Natural killer cell (primary cell): ENCODE measurements around the gene CLPX. TPM values are rescaled to one million over a fixed set of nuclear protein-coding genes. Genes with fewer than 3 reads are reported as not detected.

Experiments
- ATAC-seq, 3 donors: fragments of 150-1000 bp in 2 of 3; fragments of 200-7000 bp in 1 of 3; cut with Tn5 transposase; 1 replicate in 1 of 3; 2 replicates in 2 of 3; pipeline ENCODE4 v1.10.0; 2021; ENCODE audit warnings: mild to moderate bottlenecking in 2 of 3, moderate library complexity in 2 of 3
- DNase-seq, 2 donors: peaks; one replicate each; pipeline versions ENCODE4 v3.0.0 to v3.0.0-alpha.2; 2013 to 2021; ENCODE audit warnings: mixed read lengths in 1 of 2
- H3K27ac ChIP-seq: one replicate; pipeline ENCODE4 v1.5.1; 2013; ENCODE audit warnings: mild to moderate bottlenecking, low read length
- H3K27me3 ChIP-seq: one replicate; pipeline ENCODE4 v1.6.1; 2013; ENCODE audit warnings: low read length; ENCODE audit not compliant: control insufficient read depth, insufficient read depth
- H3K36me3 ChIP-seq: one replicate; pipeline ENCODE4 v1.6.1; 2013; ENCODE audit warnings: low read length; ENCODE audit not compliant: control insufficient read depth, insufficient read depth
- H3K4me1 ChIP-seq: one replicate; pipeline ENCODE4 v1.6.1; 2013; ENCODE audit warnings: low read length; ENCODE audit not compliant: control insufficient read depth, insufficient read depth
- H3K4me3 ChIP-seq: one replicate; pipeline ENCODE4 v1.5.1; 2013; ENCODE audit warnings: low read length
- H3K9me3 ChIP-seq: one replicate; pipeline ENCODE4 v1.6.1; 2013; ENCODE audit warnings: low read length; ENCODE audit not compliant: control insufficient read depth, insufficient read depth
- H3K27ac Mint-ChIP-seq, 2 donors: one replicate each; pipeline ENCODE4 v1.8.0; 2022; ENCODE audit warnings: mild to moderate bottlenecking in 2 of 2, mixed read lengths in 2 of 2, moderate library complexity in 1 of 2
- H3K27me3 Mint-ChIP-seq, 2 donors: one replicate each; pipeline ENCODE4 v1.8.0; 2022; ENCODE audit warnings: low read depth in 2 of 2, mixed read lengths in 2 of 2
- H3K36me3 Mint-ChIP-seq: one replicate; pipeline ENCODE4 v1.8.0; 2022; ENCODE audit warnings: mixed read lengths
- H3K4me1 Mint-ChIP-seq, 2 donors: one replicate each; pipeline ENCODE4 v1.8.0; 2022; ENCODE audit warnings: mixed read lengths in 2 of 2
- H3K4me3 Mint-ChIP-seq: one replicate; pipeline ENCODE4 v1.8.0; 2022; ENCODE audit warnings: mild to moderate bottlenecking, moderate library complexity, mixed read lengths
- H3K9me3 Mint-ChIP-seq, 2 donors: one replicate each; pipeline ENCODE4 v1.8.0; 2022; ENCODE audit warnings: mixed read lengths in 2 of 2
- WGBS: methylation state at CpG from one replicate; pipeline ENCODE4 v1.1.7; 2013; ENCODE audit warnings: missing lambda C conversion rate; ENCODE audit not compliant: insufficient coverage; 5-methylcytosine and 5-hydroxymethylcytosine counted together
- intact Hi-C: fragments of 100-400 bp; cut with micrococcal nuclease; formaldehyde crosslinking; loops from one replicate; pipeline ENCODE4 v1.14.2; 2022
- total RNA-seq, 4 donors: library from RNA; stranded (reverse); fragments of 120-200 nt in 1 of 4; gene quantifications; one replicate each; pipeline versions ENCODE4 v1.2.3 to v1.2.4, GENCODE V29; 2013 to 2022
- TF ChIP-seq, protein P1 (sequence below): fragments of 200-600 bp; IDR thresholded peaks from one replicate; pipeline ENCODE4 v1.8.0; 2022; ENCODE audit warnings: antibody characterized with exemption

The CLPX gene
- total RNA-seq, 3 donors from 2014 or later (not counting 1 experiment from before 2014, with no cell fraction given) = 35.4 to 39.9 (median 38.2) TPM

- intact Hi-C loops = no loop called here
- no peaks in the 10 kb centered on the region for H3K4me1 ChIP-seq
- TF ChIP-seq, protein P1, sequence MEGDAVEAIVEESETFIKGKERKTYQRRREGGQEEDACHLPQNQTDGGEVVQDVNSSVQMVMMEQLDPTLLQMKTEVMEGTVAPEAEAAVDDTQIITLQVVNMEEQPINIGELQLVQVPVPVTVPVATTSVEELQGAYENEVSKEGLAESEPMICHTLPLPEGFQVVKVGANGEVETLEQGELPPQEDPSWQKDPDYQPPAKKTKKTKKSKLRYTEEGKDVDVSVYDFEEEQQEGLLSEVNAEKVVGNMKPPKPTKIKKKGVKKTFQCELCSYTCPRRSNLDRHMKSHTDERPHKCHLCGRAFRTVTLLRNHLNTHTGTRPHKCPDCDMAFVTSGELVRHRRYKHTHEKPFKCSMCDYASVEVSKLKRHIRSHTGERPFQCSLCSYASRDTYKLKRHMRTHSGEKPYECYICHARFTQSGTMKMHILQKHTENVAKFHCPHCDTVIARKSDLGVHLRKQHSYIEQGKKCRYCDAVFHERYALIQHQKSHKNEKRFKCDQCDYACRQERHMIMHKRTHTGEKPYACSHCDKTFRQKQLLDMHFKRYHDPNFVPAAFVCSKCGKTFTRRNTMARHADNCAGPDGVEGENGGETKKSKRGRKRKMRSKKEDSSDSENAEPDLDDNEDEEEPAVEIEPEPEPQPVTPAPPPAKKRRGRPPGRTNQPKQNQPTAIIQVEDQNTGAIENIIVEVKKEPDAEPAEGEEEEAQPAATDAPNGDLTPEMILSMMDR = no peak
- no peak overlapping the region for H3K27ac ChIP-seq
- H3K27me3 Mint-ChIP-seq = no peaks in the 10 kb centered on the region
- ATAC-seq = no peak
- WGBS = 90% methylated on average over 4 of the region's 4 CpGs
- H3K36me3 Mint-ChIP-seq = no peaks in the 10 kb centered on the region
- H3K9me3 Mint-ChIP-seq = no peaks in the 10 kb centered on the region
- no peaks in the 10 kb centered on the region for H3K9me3 ChIP-seq
- H3K4me3 Mint-ChIP-seq = no peak overlapping the region
- H3K27ac Mint-ChIP-seq = no peak overlapping the region
- H3K4me3 ChIP-seq = no peak overlapping the region
- DNase-seq = no peak
- no peaks in the 10 kb centered on the region for H3K4me1 Mint-ChIP-seq
- H3K36me3 ChIP-seq = no peaks in the 10 kb centered on the region
- no peaks in the 10 kb centered on the region for H3K27me3 ChIP-seq
Observed at GRCh38 chr15:65222891-65223290, 37.7 kb upstream of the CLPX start.

GRCh38 chr15:65221697-65222096 lies 36.6 kb upstream of the CLPX start:
- Mint-ChIP-seq H3K4me3 (no peak overlapping the region), H3K36me3 (no peaks in the 10 kb centered on the region), H3K9me3 (no peaks in the 10 kb centered on the region), H3K27me3 (no peaks in the 10 kb centered on the region), H3K27ac (no peak overlapping the region), H3K4me1 (peaks cover 0 to 4% of the 10 kb centered on the region in 2 donors)
- intact Hi-C loops = no loop called here
- H3K36me3 ChIP-seq = no peaks in the 10 kb centered on the region
- H3K27me3 ChIP-seq = no peaks in the 10 kb centered on the region
- TF ChIP-seq, protein P1 = no peak
- no peaks in the 10 kb centered on the region for H3K4me1 ChIP-seq
- H3K4me3 ChIP-seq = no peak overlapping the region
- WGBS = 92% methylated on average over 2 of the region's 2 CpGs
- ATAC-seq (no peak), DNase-seq (no peak)
- no peak overlapping the region for H3K27ac ChIP-seq
- no peaks in the 10 kb centered on the region for H3K9me3 ChIP-seq

DNA sequence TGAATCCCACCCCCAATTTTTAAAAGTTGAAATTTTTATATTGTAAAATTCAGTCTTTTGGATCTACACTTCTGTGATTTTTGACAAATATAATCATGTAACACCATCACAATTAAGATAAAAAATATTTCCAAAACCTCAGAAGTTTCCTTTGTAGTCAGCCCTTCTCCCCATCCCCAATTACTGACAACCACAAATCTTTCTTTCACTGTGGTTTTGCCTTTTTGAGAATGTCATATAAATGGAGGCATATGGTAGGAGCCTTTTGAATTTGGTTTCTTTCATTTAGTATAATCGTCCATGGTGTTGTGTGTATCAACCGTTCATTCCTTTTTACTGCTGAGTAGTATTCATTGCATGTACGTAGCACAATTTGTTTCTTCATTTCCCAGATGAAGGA lies 34.0 kb upstream of the CLPX start:
- H3K4me1 ChIP-seq = no peaks in the 10 kb centered on the region
- H3K27ac ChIP-seq = no peak overlapping the region
- no peak overlapping the region for H3K27ac Mint-ChIP-seq
- no peaks in the 10 kb centered on the region for H3K9me3 Mint-ChIP-seq
- no peak overlapping the region for H3K4me3 Mint-ChIP-seq
- intact Hi-C loops = no loop called here
- H3K27me3 ChIP-seq = no peaks in the 10 kb centered on the region
- H3K4me3 ChIP-seq = no peak overlapping the region
- H3K27me3 Mint-ChIP-seq = no peaks in the 10 kb centered on the region
- WGBS = 77% methylated on average over 3 of the region's 3 CpGs
- ATAC-seq (no peak), DNase-seq (no peak)
- TF ChIP-seq, protein P1 = no peak
- H3K9me3 ChIP-seq = no peaks in the 10 kb centered on the region
- peaks cover 0 to 4% of the 10 kb centered on the region in 2 donors for H3K4me1 Mint-ChIP-seq
- H3K36me3 ChIP-seq = no peaks in the 10 kb centered on the region
- H3K36me3 Mint-ChIP-seq = no peaks in the 10 kb centered on the region
